Measurements from ENCODE around the gene TUBGCP6.

DNA sequence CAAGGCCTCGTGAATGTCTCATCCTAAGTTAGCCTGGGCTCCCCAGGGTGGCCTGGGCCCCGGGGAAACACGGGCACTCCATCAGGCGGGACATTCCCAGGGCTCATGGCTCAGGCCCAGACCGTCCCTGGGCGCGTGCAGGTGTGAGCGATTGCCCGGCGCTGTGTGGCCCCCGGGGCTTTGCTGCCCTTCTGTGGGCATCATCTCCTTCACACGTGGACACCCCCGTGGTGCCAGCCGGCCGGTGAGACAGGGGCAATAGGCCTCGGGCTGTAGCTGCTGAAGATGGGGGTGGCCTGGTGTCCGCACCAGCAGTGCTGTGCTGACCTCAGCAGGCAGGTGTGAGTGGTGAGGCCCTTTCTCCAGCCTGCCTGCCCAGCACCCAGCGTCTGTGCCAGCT lies 48.6 kb downstream of the TUBGCP6 start:
- TF ChIP-seq, protein P1, sequence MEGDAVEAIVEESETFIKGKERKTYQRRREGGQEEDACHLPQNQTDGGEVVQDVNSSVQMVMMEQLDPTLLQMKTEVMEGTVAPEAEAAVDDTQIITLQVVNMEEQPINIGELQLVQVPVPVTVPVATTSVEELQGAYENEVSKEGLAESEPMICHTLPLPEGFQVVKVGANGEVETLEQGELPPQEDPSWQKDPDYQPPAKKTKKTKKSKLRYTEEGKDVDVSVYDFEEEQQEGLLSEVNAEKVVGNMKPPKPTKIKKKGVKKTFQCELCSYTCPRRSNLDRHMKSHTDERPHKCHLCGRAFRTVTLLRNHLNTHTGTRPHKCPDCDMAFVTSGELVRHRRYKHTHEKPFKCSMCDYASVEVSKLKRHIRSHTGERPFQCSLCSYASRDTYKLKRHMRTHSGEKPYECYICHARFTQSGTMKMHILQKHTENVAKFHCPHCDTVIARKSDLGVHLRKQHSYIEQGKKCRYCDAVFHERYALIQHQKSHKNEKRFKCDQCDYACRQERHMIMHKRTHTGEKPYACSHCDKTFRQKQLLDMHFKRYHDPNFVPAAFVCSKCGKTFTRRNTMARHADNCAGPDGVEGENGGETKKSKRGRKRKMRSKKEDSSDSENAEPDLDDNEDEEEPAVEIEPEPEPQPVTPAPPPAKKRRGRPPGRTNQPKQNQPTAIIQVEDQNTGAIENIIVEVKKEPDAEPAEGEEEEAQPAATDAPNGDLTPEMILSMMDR (IDR thresholded peaks at IDR 0.05): no peak
- no peak for TF ChIP-seq POLR2A (IDR thresholded peaks at IDR 0.05)

Data from esophagus squamous epithelium (tissue), 4 donors.